ENCODE measurements around the gene EVI2A.
A peak's percentile ranks its signal among the peaks of the same experiment; 100 is the strongest.
"Not testable (repeated sequence)": the region's sequence is repeated elsewhere in the genome, so short reads cannot be mapped to it uniquely, and the experiment has no call there.

Gene EVI2A

DNA sequence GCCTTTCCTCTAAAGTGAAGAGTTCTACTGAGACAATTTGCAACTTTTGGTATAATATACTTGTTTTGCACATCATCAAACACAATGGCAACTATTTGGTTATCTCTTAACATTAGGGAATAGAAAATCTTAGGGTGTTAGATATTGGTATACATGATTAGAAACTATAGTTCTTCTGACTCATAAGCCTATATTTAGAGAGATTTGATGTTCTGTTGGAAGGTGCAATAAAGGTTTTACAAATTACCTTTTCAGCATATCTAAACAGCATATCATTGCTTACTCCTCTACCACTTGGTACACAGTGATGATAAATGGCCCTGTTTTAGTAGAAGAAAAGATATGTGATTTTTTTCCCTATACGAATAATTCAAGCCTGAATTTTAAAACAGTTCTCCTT, 13.8 kb downstream of the EVI2A start:
- DNase-seq (ENCODE audit: low spot score in 2 of 2): no peak
- Histone ChIP-seq H3K4me1 (no peaks in the 10 kb centered on the region; the same call in 1 of the 2 replicates), H3K36me3 (replicated peaks) (no peaks in the 10 kb centered on the region), H3K4me3 (no peak overlapping the region), H3K27me3 (ENCODE audit: low read depth) (no peaks in the 10 kb centered on the region), H3K9me3 (no peaks in the 10 kb centered on the region)
- in situ Hi-C loops (cut with MboI; ENCODE audit: low sequenced_read_pairs): no loop called here

- Histone ChIP-seq H3K9me3 (no peaks in the 10 kb centered on the region), H3K4me1 (peaks cover 29% of the 10 kb centered on the region), H3K27me3 (ENCODE audit: low read depth) (no peaks in the 10 kb centered on the region), H3K4me3 (no peak overlapping the region), H3K36me3 (replicated peaks) (no peaks in the 10 kb centered on the region)
- no peak for DNase-seq (ENCODE audit: low spot score in 2 of 2)
- in situ Hi-C loops (cut with MboI; ENCODE audit: low sequenced_read_pairs): no loop called here
Observed at GRCh38 chr17:31299624-31300023, 21.8 kb downstream of the EVI2A start.

- Histone ChIP-seq H3K9me3 (no peaks in the 10 kb centered on the region), H3K36me3 (replicated peaks) (no peaks in the 10 kb centered on the region), H3K4me3 (no peak within 1 kb of the TSS), H3K4me1 (peaks cover 44% of the 10 kb centered on the region), H3K27me3 (ENCODE audit: low read depth) (no peaks in the 10 kb centered on the region)
- in situ Hi-C loops (cut with MboI; ENCODE audit: low sequenced_read_pairs): no loop called here
- DNase-seq (ENCODE audit: low spot score in 2 of 2): peak in 1 of 2 experiments; percentile 46
Observed at GRCh38 chr17:31297090-31297489, 24.3 kb downstream of the EVI2A start, which contains the start of gene OMG. Gene OMG (minus strand): TSS chr17:31297239. CDS start chr17:31296331, 908 bp downstream.

DNA sequence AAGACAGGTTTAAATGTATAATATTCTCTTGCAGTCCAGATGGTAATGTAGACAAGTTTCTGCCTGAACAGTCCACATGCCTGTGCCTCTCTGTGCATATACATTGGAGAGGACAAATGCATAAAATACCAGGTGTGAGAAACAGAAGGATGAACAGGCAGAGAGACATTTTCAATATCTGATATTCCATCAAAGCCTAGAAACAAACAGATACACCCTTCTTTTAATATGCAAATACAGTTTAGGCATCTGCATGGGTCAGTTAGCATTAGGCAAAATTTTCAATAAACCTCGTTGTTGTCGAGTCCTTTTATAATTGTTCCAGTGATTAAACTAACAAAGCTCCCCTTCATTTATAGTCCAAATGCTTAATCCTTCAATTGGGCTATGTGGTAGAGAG, 25.3 kb downstream of the EVI2A start:
- Histone ChIP-seq H3K27me3 (ENCODE audit: low read depth) (no peaks in the 10 kb centered on the region), H3K4me1 (peaks cover 41% of the 10 kb centered on the region), H3K4me3 (no peak overlapping the region), H3K9me3 (no peaks in the 10 kb centered on the region), H3K36me3 (replicated peaks) (no peaks in the 10 kb centered on the region)
- in situ Hi-C loops (cut with MboI; ENCODE audit: low sequenced_read_pairs): no loop called here
- DNase-seq (ENCODE audit: low spot score in 2 of 2): peak in 1 of 2 experiments; percentile 95

- DNase-seq (ENCODE audit: low spot score in 2 of 2): no peak
- Histone ChIP-seq H3K36me3 (replicated peaks) (no peaks in the 10 kb centered on the region), H3K4me1 (peaks cover 41% of the 10 kb centered on the region), H3K27me3 (ENCODE audit: low read depth) (no peaks in the 10 kb centered on the region), H3K9me3 (no peaks in the 10 kb centered on the region), H3K4me3 (no peak overlapping the region)
- in situ Hi-C loops (cut with MboI; ENCODE audit: low sequenced_read_pairs): no loop called here
Observed at GRCh38 chr17:31295489-31295871, 25.9 kb downstream of the EVI2A start.

DNA sequence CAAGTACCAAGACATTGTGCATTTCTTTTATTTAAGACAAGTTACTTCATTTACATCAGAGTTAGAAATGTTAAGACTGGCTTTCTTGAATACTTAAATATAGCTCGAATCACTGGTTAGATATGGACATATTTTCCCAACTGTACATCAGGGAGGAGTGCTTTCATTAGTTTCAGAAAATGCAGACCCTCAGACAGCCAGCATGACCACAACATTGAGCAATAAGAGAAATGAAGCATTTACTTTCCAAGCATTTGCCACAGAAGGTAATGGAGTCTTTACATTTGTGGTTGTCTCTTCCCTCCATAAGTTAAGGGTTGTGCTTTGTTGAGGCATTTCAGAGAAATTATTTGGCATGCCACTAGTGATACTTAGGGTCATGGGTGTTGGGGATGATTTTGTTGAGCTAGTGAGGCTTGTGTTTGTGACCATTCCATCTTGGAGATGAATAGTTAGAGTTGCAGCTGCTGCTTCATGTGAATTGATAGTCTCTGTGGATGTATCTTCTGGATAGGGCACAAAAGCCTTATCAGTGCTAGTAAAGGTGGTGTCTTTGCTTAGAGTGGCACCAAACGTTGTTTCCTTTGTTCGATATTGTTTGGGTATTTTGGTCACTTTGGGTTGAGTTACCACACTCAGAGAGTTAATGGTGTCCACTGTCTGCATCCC, 26.5 kb downstream of the EVI2A start:
- Histone ChIP-seq H3K9me3 (no peaks in the 10 kb centered on the region), H3K4me1 (peaks cover 41% of the 10 kb centered on the region), H3K4me3 (no peak overlapping the region), H3K36me3 (replicated peaks) (no peaks in the 10 kb centered on the region), H3K27me3 (ENCODE audit: low read depth) (no peaks in the 10 kb centered on the region)
- in situ Hi-C loops (cut with MboI; ENCODE audit: low sequenced_read_pairs): no loop called here
- no peak for DNase-seq (ENCODE audit: low spot score in 2 of 2)

GRCh38 chr17:31294231-31294630, 27.2 kb downstream of the EVI2A start:
- no peaks in the 10 kb centered on the region for H3K9me3 ChIP-seq
- peaks cover 41% of the 10 kb centered on the region for H3K4me1 ChIP-seq
- H3K27me3 ChIP-seq (ENCODE audit: low read depth): no peaks in the 10 kb centered on the region
- no peak overlapping the region for H3K4me3 ChIP-seq
- in situ Hi-C loops (cut with MboI; ENCODE audit: low sequenced_read_pairs): no loop called here
- H3K36me3 ChIP-seq (replicated peaks): no peaks in the 10 kb centered on the region
- DNase-seq (ENCODE audit: low spot score in 2 of 2): peak in 1 of 2 experiments; percentile 21

DNA sequence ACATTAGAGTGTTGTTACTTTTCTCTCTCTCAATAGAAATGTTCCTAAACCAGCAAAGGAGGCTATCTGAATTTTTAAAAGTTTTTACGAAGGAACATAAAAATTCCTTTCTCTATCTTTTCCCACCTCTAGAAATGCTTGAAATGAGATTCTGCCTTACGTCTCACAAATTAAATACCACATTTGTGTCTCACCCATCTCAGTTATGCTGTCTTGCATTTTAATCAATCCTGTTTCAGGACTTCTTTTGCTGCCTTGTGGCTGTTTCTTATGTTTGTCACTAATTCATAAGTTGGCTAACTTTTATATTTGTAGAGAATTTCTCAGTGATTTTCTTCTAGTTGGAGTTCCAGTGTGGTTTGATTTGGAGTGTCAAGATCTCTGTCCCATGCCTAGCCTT, 27.8 kb downstream of the EVI2A start:
- peaks cover 41% of the 10 kb centered on the region for H3K4me1 ChIP-seq
- no peaks in the 10 kb centered on the region for H3K9me3 ChIP-seq
- H3K36me3 ChIP-seq (replicated peaks): no peaks in the 10 kb centered on the region
- in situ Hi-C loops (cut with MboI; ENCODE audit: low sequenced_read_pairs): no loop called here
- H3K4me3 ChIP-seq: no peak overlapping the region
- DNase-seq (ENCODE audit: low spot score in 2 of 2): no peak
- no peaks in the 10 kb centered on the region for H3K27me3 ChIP-seq (ENCODE audit: low read depth)

GRCh38 chr17:31291820-31292219, 29.6 kb downstream of the EVI2A start:
- Histone ChIP-seq H3K36me3 (replicated peaks) (no peaks in the 10 kb centered on the region), H3K4me1 (peaks cover 35% of the 10 kb centered on the region), H3K9me3 (no peaks in the 10 kb centered on the region), H3K4me3 (no peak overlapping the region), H3K27me3 (ENCODE audit: low read depth) (no peaks in the 10 kb centered on the region)
- in situ Hi-C loops (cut with MboI; ENCODE audit: low sequenced_read_pairs): no loop called here
- no peak for DNase-seq (ENCODE audit: low spot score in 2 of 2)

DNA sequence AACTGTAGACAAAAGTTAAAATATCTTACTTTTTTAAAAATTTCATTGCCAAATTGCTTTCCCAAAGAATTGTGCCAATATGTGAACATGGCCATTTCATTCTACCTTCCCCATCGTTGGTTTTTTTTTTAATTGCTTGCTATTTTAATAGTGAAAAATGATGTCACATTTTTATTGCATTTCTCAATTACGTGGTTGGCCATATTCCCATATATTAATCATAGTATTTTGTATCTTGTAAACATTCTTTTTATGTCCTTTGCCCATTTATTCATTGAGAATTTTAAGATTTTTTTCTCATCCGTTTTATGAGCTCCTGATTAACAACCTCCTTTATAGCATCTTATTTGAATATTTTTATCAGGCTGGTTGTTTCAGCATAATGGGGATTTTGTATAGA, 31.6 kb downstream of the EVI2A start:
- H3K4me1 ChIP-seq: peaks cover 17% of the 10 kb centered on the region

DNA sequence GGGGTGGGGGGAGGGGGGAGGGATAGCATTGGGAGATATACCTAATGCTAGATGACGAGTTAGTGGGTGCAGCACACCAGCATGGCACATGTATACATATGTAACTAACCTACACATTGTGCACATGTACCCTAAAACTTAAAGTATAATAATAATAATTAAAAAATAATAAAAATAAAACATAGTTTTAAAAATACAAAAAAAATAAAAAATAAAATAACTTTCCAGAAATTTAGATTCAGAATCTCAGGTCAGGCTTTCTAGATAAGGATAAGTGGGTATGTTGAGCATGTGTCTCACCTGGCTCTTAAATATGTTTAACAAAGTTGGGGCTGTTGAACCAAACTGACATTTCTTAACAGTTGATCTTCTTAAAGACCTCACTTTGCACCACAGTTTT, 33.5 kb downstream of the EVI2A start:
- H3K9me3 ChIP-seq; DNase-seq (ENCODE audit: low spot score in 2 of 2); in situ Hi-C loops (cut with MboI; ENCODE audit: low sequenced_read_pairs); H3K4me3 ChIP-seq; H3K4me1 ChIP-seq; H3K27me3 ChIP-seq (ENCODE audit: low read depth); H3K36me3 ChIP-seq (replicated peaks): not testable (repeated sequence)

More for the DNA sequence above, 31.6 kb downstream of the EVI2A start:
- Histone ChIP-seq H3K27me3 (ENCODE audit: low read depth) (no peaks in the 10 kb centered on the region), H3K36me3 (replicated peaks) (no peaks in the 10 kb centered on the region), H3K9me3 (no peaks in the 10 kb centered on the region), H3K4me3 (no peak overlapping the region)
- DNase-seq (ENCODE audit: low spot score in 2 of 2): no peak
- in situ Hi-C loops (cut with MboI; ENCODE audit: low sequenced_read_pairs): no loop called here

DNA sequence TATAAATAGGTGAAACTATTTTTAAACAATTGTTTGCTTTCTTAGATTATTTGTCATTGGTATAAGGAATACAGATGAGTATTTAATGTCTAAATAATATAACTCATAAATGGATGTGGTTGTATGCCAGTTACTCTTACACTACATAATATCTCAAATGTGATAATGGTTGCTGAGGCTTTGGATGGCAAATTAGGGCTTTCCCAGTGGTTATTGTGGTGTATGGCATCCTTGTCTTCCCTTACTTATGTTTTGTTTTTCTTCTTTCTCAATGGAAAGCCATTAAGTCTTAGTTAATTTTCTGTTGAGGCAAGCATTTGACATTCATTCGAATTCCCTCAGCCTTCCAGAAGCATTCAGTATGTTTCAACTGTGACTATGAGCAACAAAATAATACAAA, 34.8 kb downstream of the EVI2A start:
- no peak for DNase-seq (ENCODE audit: low spot score in 2 of 2)
- H3K4me3 ChIP-seq: no peak overlapping the region
- no peaks in the 10 kb centered on the region for H3K36me3 ChIP-seq (replicated peaks)
- no peaks in the 10 kb centered on the region for H3K4me1 ChIP-seq
- no peaks in the 10 kb centered on the region for H3K9me3 ChIP-seq
- no peaks in the 10 kb centered on the region for H3K27me3 ChIP-seq (ENCODE audit: low read depth)
- in situ Hi-C loops (cut with MboI; ENCODE audit: low sequenced_read_pairs): no loop called here

GRCh38 chr17:31283841-31284240, 37.6 kb downstream of the EVI2A start:
- Histone ChIP-seq H3K27me3 (ENCODE audit: low read depth) (no peaks in the 10 kb centered on the region), H3K4me1 (peaks cover 10% of the 10 kb centered on the region), H3K4me3 (no peak overlapping the region), H3K36me3 (replicated peaks) (no peaks in the 10 kb centered on the region), H3K9me3 (no peaks in the 10 kb centered on the region)
- no peak for DNase-seq (ENCODE audit: low spot score in 2 of 2)
- in situ Hi-C loops (cut with MboI; ENCODE audit: low sequenced_read_pairs): no loop called here

GRCh38 chr17:31281061-31281460, 40.4 kb downstream of the EVI2A start:
- H3K4me1 ChIP-seq: peaks cover 12% of the 10 kb centered on the region

DNA sequence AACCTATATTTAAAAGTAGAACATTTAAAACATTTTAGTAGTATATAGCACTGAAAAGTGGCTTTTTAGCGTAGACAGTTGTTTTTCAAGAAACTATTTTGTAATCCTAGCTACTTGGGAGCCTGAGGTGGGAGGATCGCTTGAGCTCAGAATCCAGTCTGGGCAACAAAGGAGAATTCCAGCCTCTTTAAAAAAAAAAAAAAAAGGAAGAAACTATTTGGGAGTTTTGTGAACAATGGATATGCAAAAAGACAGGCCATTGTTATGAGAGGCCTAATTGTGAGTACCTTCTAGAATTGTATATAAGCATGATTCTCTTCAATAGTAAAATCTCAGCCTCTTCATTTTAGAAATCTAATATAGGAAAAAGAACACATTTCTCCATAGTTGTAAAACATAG, 42.0 kb downstream of the EVI2A start:
- in situ Hi-C loops (cut with MboI; ENCODE audit: low sequenced_read_pairs): no loop called here
- H3K9me3 ChIP-seq: no peaks in the 10 kb centered on the region
- H3K4me1 ChIP-seq: peaks cover 12% of the 10 kb centered on the region
- H3K27me3 ChIP-seq (ENCODE audit: low read depth): no peaks in the 10 kb centered on the region
- peak; percentile 24 to 62 for DNase-seq (ENCODE audit: low spot score in 2 of 2)
- H3K4me3 ChIP-seq: no peak overlapping the region
- H3K36me3 ChIP-seq (replicated peaks): 0 out of 2 replicates have a peak, but pooled peaks cover 4% of the 10 kb centered on the region

More at GRCh38 chr17:31281061-31281460, 40.4 kb downstream of the EVI2A start:
- DNase-seq (ENCODE audit: low spot score in 2 of 2): no peak
- in situ Hi-C loops (cut with MboI; ENCODE audit: low sequenced_read_pairs): no loop called here
- no peak overlapping the region for H3K4me3 ChIP-seq
- no peaks in the 10 kb centered on the region for H3K9me3 ChIP-seq
- no peaks in the 10 kb centered on the region for H3K27me3 ChIP-seq (ENCODE audit: low read depth)
- H3K36me3 ChIP-seq (replicated peaks): 0 out of 2 replicates have a peak, but pooled peaks cover 4% of the 10 kb centered on the region

Data from HAP-1 (cell line).